Kidney tubule cell (primary cell): Measurements from ENCODE around the gene SNTG2.

ENCODE experiments used
- DNase-seq: peaks from one replicate; pipeline ENCODE4 v3.0.0-alpha.2; 2018; ENCODE audit warnings: low spot score

The SNTG2 gene

GRCh38 chr2:953975-954686 is 3.5 kb downstream of the SNTG2 start:
- DNase-seq = peak; percentile 35

GRCh38 chr2:954687-955000 is 4.0 kb downstream of the SNTG2 start:
- no peak for DNase-seq

- DNase-seq = no peak
These were observed 5.4 kb downstream of the SNTG2 start for GRCh38 chr2:955829-956731.

- no peak for DNase-seq
These were observed 8.8 kb downstream of the SNTG2 start for GRCh38 chr2:959457-959856.

- DNase-seq = no peak
These were observed 9.6 kb downstream of the SNTG2 start for GRCh38 chr2:960061-960736.

- no peak for DNase-seq
These were observed 11.1 kb downstream of the SNTG2 start for GRCh38 chr2:961786-962185.

- DNase-seq = no peak
These were observed 13.2 kb downstream of the SNTG2 start for GRCh38 chr2:963876-964275.

GRCh38 chr2:964562-964961 is 13.9 kb downstream of the SNTG2 start:
- DNase-seq = no peak

- DNase-seq = no peak
These were observed 15.0 kb downstream of the SNTG2 start for GRCh38 chr2:965640-966147.

- no peak for DNase-seq
These were observed 22.5 kb downstream of the SNTG2 start for GRCh38 chr2:973129-973528.

- no peak for DNase-seq
These were observed 23.4 kb downstream of the SNTG2 start for GRCh38 chr2:974054-974453.

- peak; percentile 15 for DNase-seq
These were observed 23.9 kb downstream of the SNTG2 start for GRCh38 chr2:974502-974901.

GRCh38 chr2:975095-975494 is 24.4 kb downstream of the SNTG2 start:
- DNase-seq = no peak

- DNase-seq = no peak
These were observed 28.6 kb downstream of the SNTG2 start for GRCh38 chr2:979069-979928.

GRCh38 chr2:980176-980575 is 29.5 kb downstream of the SNTG2 start:
- no peak for DNase-seq

- DNase-seq = no peak
These were observed 30.6 kb downstream of the SNTG2 start for GRCh38 chr2:981258-981657.

GRCh38 chr2:981759-982158 is 31.1 kb downstream of the SNTG2 start:
- DNase-seq = no peak

- DNase-seq = no peak
These were observed 34.8 kb downstream of the SNTG2 start for GRCh38 chr2:985317-985898.

- no peak for DNase-seq
These were observed 37.1 kb downstream of the SNTG2 start for GRCh38 chr2:987789-988188.

GRCh38 chr2:989781-990467 is 39.3 kb downstream of the SNTG2 start:
- DNase-seq = no peak

- DNase-seq = no peak
These were observed 40.3 kb downstream of the SNTG2 start for GRCh38 chr2:990970-991369.
